WTC11 (cell line): ENCODE measurements around the gene TRIM46. TPM values are rescaled to one million over a fixed set of nuclear protein-coding genes. Genes with fewer than 3 reads are reported as not detected.

Experiments
- ATAC-seq: fragments of 200-7000 bp; cut with Tn5 transposase; 2 replicates; pipeline ENCODE4 v1.10.0; 2021; ENCODE audit warnings: mild to moderate bottlenecking, moderate library complexity
- CTCF ChIA-PET: fragments of 300-600 bp; sonication (Branson Sonifier 250); formaldehyde crosslinking; loops from one replicate; lab custom pipeline; 2021; ENCODE audit warnings: antibody characterized with exemption; lab: Charles Lee
- POLR2A ChIA-PET: fragments of 350-600 bp; sonication (Branson Sonifier 250); formaldehyde crosslinking; loops from one replicate; lab custom pipeline; 2021; ENCODE audit warnings: antibody characterized with exemption; lab: Charles Lee
- DNase-seq: peaks from one replicate; pipeline ENCODE4 v3.0.0; 2021; ENCODE audit warnings: low spot score
- H3K27ac Mint-ChIP-seq: 2 replicates; pipeline ENCODE4 v1.8.0; 2021; ENCODE audit warnings: mixed read lengths
- H3K27me3 Mint-ChIP-seq: 2 replicates; pipeline ENCODE4 v1.8.0; 2021; ENCODE audit warnings: low read depth, mild to moderate bottlenecking, moderate library complexity, mixed read lengths
- H3K36me3 Mint-ChIP-seq: 2 replicates; pipeline ENCODE4 v1.8.0; 2021; ENCODE audit warnings: mixed read lengths
- H3K4me1 Mint-ChIP-seq: 2 replicates; pipeline ENCODE4 v1.8.0; 2022; ENCODE audit warnings: mixed read lengths
- H3K4me3 Mint-ChIP-seq: 2 replicates; pipeline ENCODE4 v1.8.0; 2021; ENCODE audit warnings: mild to moderate bottlenecking, moderate library complexity, mixed read lengths
- H3K9me3 Mint-ChIP-seq: 2 replicates; pipeline ENCODE4 v1.8.0; 2021; ENCODE audit warnings: mixed read lengths
- CBFB ChIP-seq: sonication (generic); formaldehyde crosslinking; IDR thresholded peaks from 2 replicates; pipeline ENCODE4 v1.8.1; 2022; ENCODE audit warnings: mild to moderate bottlenecking, low read depth, missing genetic modification reagents
- CREB1 ChIP-seq: sonication (generic); formaldehyde crosslinking; IDR thresholded peaks from 2 replicates; pipeline ENCODE4 v1.8.0; 2023; ENCODE audit warnings: mild to moderate bottlenecking, missing genetic modification reagents
- CREM ChIP-seq: sonication (generic); formaldehyde crosslinking; IDR thresholded peaks from 2 replicates; pipeline ENCODE4 v1.8.1; 2022; ENCODE audit warnings: mild to moderate bottlenecking, missing genetic modification reagents, moderate library complexity
- GABPB1 ChIP-seq: sonication (generic); formaldehyde crosslinking; IDR thresholded peaks from 2 replicates; pipeline ENCODE4 v1.8.1; 2023; ENCODE audit warnings: mild to moderate bottlenecking, missing genetic modification reagents
- IRF2 ChIP-seq: sonication (generic); formaldehyde crosslinking; IDR thresholded peaks from 2 replicates; pipeline ENCODE4 v1.8.0; 2022; ENCODE audit warnings: low read depth, missing genetic modification reagents, borderline replicate concordance
- NR2C2 ChIP-seq: sonication (generic); formaldehyde crosslinking; IDR thresholded peaks from 2 replicates; pipeline ENCODE4 v1.8.0; 2022; ENCODE audit warnings: mild to moderate bottlenecking, missing genetic modification reagents
- OVOL2 ChIP-seq: fragments of 250-450 bp; sonication (Bioruptor Pico); IDR thresholded peaks from 2 replicates; pipeline ENCODE4 v1.9.0; 2021; ENCODE audit warnings: mild to moderate bottlenecking, borderline replicate concordance
- RORB ChIP-seq: fragments of 250-450 bp; sonication (Bioruptor Pico); IDR thresholded peaks from 2 replicates; pipeline ENCODE4 v1.9.0; 2021; ENCODE audit warnings: mild to moderate bottlenecking
- ZNF138 ChIP-seq: sonication (generic); formaldehyde crosslinking; conservative IDR thresholded peaks from 2 replicates; pipeline ENCODE4 v1.8.1; 2022; ENCODE audit warnings: mild to moderate bottlenecking, moderate library complexity, missing genetic modification reagents
- ZNF219 ChIP-seq: sonication (generic); formaldehyde crosslinking; IDR thresholded peaks from 2 replicates; pipeline ENCODE4 v1.8.0; 2023; ENCODE audit warnings: missing genetic modification reagents, mild to moderate bottlenecking, borderline replicate concordance
- total RNA-seq: library from RNA; stranded (reverse); gene quantifications from 3 replicates; pipeline ENCODE4 v1.2.3, GENCODE V29; 2021
- TF ChIP-seq, protein P1 (sequence below): fragments of 250-450 bp; sonication (Bioruptor Pico); IDR thresholded peaks from 2 replicates; pipeline ENCODE4 v1.9.0; 2021; ENCODE audit warnings: mild to moderate bottlenecking, borderline replicate concordance
- TF ChIP-seq, protein P2 (sequence below): sonication (generic); formaldehyde crosslinking; IDR thresholded peaks from 2 replicates; pipeline ENCODE4 v1.8.1; 2023; ENCODE audit warnings: mild to moderate bottlenecking, missing genetic modification reagents, moderate library complexity
- TF ChIP-seq, protein P3 (sequence below): sonication (generic); formaldehyde crosslinking; IDR thresholded peaks from 2 replicates; pipeline ENCODE4 v1.8.1; 2022; ENCODE audit warnings: low read depth, mild to moderate bottlenecking, moderate library complexity, missing genetic modification reagents, borderline replicate concordance
- TF ChIP-seq, protein P4 (sequence below): sonication (generic); formaldehyde crosslinking; IDR thresholded peaks from 2 replicates; pipeline ENCODE4 v1.8.0; 2023; ENCODE audit warnings: missing genetic modification reagents, mild to moderate bottlenecking, borderline replicate concordance
- TF ChIP-seq, protein P5 (sequence below): fragments of 250-450 bp; sonication (Bioruptor Pico); IDR thresholded peaks from 2 replicates; pipeline ENCODE4 v2.1.2; 2022; ENCODE audit warnings: mild to moderate bottlenecking, moderate library complexity
- TF ChIP-seq, protein P6 (sequence below): fragments of 250-450 bp; sonication (Bioruptor Pico); IDR thresholded peaks from 2 replicates; pipeline ENCODE4 v1.8.0; 2021; ENCODE audit warnings: mild to moderate bottlenecking
- TF ChIP-seq, protein P7 (sequence below): sonication (generic); formaldehyde crosslinking; IDR thresholded peaks from 2 replicates; pipeline ENCODE4 v1.8.1; 2022; ENCODE audit warnings: low read depth, missing genetic modification reagents, borderline replicate concordance

Gene TRIM46
- total RNA-seq, 1 experiment from 2014 or later, result 22.1 TPM

DNA sequence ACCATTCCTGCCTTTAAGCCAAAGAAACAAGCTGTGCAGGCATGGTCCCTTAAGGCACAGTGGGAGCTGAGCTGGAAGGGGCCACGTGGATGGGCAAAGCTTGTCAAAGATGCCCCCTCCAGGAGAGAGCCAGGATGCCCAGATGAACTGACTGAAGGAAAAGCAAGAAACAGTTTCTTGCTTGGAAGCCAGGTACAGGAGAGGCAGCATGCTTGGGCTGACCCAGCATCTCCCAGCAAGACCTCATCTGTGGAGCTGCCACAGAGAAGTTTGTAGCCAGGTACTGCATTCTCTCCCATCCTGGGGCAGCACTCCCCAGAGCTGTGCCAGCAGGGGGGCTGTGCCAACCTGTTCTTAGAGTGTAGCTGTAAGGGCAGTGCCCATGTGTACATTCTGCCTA lies 39.3 kb upstream of the TRIM46 start (continued):
- TF ChIP-seq, protein P1, sequence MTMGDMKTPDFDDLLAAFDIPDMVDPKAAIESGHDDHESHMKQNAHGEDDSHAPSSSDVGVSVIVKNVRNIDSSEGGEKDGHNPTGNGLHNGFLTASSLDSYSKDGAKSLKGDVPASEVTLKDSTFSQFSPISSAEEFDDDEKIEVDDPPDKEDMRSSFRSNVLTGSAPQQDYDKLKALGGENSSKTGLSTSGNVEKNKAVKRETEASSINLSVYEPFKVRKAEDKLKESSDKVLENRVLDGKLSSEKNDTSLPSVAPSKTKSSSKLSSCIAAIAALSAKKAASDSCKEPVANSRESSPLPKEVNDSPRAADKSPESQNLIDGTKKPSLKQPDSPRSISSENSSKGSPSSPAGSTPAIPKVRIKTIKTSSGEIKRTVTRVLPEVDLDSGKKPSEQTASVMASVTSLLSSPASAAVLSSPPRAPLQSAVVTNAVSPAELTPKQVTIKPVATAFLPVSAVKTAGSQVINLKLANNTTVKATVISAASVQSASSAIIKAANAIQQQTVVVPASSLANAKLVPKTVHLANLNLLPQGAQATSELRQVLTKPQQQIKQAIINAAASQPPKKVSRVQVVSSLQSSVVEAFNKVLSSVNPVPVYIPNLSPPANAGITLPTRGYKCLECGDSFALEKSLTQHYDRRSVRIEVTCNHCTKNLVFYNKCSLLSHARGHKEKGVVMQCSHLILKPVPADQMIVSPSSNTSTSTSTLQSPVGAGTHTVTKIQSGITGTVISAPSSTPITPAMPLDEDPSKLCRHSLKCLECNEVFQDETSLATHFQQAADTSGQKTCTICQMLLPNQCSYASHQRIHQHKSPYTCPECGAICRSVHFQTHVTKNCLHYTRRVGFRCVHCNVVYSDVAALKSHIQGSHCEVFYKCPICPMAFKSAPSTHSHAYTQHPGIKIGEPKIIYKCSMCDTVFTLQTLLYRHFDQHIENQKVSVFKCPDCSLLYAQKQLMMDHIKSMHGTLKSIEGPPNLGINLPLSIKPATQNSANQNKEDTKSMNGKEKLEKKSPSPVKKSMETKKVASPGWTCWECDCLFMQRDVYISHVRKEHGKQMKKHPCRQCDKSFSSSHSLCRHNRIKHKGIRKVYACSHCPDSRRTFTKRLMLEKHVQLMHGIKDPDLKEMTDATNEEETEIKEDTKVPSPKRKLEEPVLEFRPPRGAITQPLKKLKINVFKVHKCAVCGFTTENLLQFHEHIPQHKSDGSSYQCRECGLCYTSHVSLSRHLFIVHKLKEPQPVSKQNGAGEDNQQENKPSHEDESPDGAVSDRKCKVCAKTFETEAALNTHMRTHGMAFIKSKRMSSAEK (CRISPR knock-in tag), result no peak
- TF ChIP-seq, protein P2, sequence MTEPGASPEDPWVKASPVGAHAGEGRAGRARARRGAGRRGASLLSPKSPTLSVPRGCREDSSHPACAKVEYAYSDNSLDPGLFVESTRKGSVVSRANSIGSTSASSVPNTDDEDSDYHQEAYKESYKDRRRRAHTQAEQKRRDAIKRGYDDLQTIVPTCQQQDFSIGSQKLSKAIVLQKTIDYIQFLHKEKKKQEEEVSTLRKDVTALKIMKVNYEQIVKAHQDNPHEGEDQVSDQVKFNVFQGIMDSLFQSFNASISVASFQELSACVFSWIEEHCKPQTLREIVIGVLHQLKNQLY, result no peak
- TF ChIP-seq, protein P3, sequence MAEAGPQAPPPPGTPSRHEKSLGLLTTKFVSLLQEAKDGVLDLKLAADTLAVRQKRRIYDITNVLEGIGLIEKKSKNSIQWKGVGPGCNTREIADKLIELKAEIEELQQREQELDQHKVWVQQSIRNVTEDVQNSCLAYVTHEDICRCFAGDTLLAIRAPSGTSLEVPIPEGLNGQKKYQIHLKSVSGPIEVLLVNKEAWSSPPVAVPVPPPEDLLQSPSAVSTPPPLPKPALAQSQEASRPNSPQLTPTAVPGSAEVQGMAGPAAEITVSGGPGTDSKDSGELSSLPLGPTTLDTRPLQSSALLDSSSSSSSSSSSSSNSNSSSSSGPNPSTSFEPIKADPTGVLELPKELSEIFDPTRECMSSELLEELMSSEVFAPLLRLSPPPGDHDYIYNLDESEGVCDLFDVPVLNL (CRISPR knock-in tag), result no peak
- TF ChIP-seq, protein P4, sequence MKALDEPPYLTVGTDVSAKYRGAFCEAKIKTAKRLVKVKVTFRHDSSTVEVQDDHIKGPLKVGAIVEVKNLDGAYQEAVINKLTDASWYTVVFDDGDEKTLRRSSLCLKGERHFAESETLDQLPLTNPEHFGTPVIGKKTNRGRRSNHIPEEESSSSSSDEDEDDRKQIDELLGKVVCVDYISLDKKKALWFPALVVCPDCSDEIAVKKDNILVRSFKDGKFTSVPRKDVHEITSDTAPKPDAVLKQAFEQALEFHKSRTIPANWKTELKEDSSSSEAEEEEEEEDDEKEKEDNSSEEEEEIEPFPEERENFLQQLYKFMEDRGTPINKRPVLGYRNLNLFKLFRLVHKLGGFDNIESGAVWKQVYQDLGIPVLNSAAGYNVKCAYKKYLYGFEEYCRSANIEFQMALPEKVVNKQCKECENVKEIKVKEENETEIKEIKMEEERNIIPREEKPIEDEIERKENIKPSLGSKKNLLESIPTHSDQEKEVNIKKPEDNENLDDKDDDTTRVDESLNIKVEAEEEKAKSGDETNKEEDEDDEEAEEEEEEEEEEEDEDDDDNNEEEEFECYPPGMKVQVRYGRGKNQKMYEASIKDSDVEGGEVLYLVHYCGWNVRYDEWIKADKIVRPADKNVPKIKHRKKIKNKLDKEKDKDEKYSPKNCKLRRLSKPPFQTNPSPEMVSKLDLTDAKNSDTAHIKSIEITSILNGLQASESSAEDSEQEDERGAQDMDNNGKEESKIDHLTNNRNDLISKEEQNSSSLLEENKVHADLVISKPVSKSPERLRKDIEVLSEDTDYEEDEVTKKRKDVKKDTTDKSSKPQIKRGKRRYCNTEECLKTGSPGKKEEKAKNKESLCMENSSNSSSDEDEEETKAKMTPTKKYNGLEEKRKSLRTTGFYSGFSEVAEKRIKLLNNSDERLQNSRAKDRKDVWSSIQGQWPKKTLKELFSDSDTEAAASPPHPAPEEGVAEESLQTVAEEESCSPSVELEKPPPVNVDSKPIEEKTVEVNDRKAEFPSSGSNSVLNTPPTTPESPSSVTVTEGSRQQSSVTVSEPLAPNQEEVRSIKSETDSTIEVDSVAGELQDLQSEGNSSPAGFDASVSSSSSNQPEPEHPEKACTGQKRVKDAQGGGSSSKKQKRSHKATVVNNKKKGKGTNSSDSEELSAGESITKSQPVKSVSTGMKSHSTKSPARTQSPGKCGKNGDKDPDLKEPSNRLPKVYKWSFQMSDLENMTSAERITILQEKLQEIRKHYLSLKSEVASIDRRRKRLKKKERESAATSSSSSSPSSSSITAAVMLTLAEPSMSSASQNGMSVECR (CRISPR knock-in tag), result no peak
- TF ChIP-seq CREB1 (CRISPR knock-in tag) (no peak), RORB (CRISPR knock-in tag) (no peak), ZNF219 (no peak)
- TF ChIP-seq, protein P5, sequence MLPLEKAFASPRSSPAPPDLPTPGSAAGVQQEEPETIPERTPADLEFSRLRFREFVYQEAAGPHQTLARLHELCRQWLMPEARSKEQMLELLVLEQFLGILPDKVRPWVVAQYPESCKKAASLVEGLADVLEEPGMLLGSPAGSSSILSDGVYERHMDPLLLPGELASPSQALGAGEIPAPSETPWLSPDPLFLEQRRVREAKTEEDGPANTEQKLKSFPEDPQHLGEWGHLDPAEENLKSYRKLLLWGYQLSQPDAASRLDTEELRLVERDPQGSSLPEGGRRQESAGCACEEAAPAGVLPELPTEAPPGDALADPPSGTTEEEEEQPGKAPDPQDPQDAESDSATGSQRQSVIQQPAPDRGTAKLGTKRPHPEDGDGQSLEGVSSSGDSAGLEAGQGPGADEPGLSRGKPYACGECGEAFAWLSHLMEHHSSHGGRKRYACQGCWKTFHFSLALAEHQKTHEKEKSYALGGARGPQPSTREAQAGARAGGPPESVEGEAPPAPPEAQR, result no peak
- TF ChIP-seq, protein P6, sequence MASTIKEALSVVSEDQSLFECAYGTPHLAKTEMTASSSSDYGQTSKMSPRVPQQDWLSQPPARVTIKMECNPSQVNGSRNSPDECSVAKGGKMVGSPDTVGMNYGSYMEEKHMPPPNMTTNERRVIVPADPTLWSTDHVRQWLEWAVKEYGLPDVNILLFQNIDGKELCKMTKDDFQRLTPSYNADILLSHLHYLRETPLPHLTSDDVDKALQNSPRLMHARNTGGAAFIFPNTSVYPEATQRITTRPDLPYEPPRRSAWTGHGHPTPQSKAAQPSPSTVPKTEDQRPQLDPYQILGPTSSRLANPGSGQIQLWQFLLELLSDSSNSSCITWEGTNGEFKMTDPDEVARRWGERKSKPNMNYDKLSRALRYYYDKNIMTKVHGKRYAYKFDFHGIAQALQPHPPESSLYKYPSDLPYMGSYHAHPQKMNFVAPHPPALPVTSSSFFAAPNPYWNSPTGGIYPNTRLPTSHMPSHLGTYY (CRISPR knock-in tag), result no peak
- TF ChIP-seq, all 79 proteins: peak for 0

DNA sequence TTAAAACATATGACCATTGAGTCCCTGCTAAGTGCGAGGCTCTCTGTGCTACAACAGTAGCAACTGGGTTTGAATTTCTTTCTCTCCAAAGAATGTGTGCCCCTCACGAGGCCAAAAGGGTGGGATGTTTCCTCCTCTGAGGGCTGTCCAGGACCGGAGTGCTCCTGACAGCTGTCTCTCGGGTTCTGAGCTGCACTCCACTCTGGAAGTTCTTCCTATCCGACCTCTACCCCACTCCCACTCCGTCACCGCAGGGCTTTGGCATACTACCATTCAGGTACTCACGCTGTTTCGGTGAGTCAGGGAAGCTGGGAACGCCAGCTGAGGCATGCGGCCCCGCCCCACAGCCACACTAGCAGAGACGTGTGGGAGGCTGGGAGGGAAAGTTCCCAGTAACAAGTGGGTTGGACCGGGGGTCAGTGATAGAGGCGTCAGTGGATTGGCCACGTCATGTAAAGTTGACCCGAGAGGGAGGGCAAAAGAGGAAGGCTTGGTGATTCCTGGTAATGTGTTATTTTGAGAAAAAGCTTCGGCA lies 38.7 kb upstream of the TRIM46 start:
- peak overlapping the region; percentile 92 for H3K27ac Mint-ChIP-seq
- peaks cover 24% of the 10 kb centered on the region for H3K4me1 Mint-ChIP-seq
- peak; percentile 7 for ATAC-seq
- DNase-seq, result peak; percentile 50
- H3K27me3 Mint-ChIP-seq, result no peaks in the 10 kb centered on the region; the same call in 1 of the 2 replicates
- H3K9me3 Mint-ChIP-seq, result no peaks in the 10 kb centered on the region
- ChIA-PET POLR2A (interaction anchor here (0.5 to 0.9 kb wide), 4 partner anchors 10 to 161 kb away, joined by 4 to 5 read pairs (median 4); no protein-coding TSS in a partner anchor), CTCF (interaction anchor here (1.0 to 4.5 kb wide), 8 partner anchors 10 to 117 kb away, joined by 3 to 66 read pairs (median 12); partner anchors contain the start of gene KRTCAP2)
- peaks cover 24% of the 10 kb centered on the region for H3K36me3 Mint-ChIP-seq
- peak overlapping the region; percentile 96 for H3K4me3 Mint-ChIP-seq
- TF ChIP-seq NR2C2 (CRISPR knock-in tag), result no peak
- no peak for TF ChIP-seq ZNF219
- no peak for TF ChIP-seq OVOL2 (CRISPR knock-in tag)
- TF ChIP-seq GABPB1 (CRISPR knock-in tag), result 0 out of 2 replicates have a peak, but pooled peaks have one; percentile 8
- no peak for TF ChIP-seq ZNF138 (CRISPR knock-in tag)
- no peak for TF ChIP-seq CBFB (CRISPR knock-in tag)
- peak; percentile 12; the same call in 1 of the 2 replicates for TF ChIP-seq CREM
- TF ChIP-seq, protein P7, sequence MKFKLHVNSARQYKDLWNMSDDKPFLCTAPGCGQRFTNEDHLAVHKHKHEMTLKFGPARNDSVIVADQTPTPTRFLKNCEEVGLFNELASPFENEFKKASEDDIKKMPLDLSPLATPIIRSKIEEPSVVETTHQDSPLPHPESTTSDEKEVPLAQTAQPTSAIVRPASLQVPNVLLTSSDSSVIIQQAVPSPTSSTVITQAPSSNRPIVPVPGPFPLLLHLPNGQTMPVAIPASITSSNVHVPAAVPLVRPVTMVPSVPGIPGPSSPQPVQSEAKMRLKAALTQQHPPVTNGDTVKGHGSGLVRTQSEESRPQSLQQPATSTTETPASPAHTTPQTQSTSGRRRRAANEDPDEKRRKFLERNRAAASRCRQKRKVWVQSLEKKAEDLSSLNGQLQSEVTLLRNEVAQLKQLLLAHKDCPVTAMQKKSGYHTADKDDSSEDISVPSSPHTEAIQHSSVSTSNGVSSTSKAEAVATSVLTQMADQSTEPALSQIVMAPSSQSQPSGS (CRISPR knock-in tag), result no peak
- no peak for TF ChIP-seq IRF2
